ENCODE measurements around the gene CCT3.

GRCh38 chr1:156358641-156359040, 20.5 kb upstream of the CCT3 start:
- no peak for TF ChIP-seq CTCF (IDR thresholded peaks at IDR 0.05)
- TF ChIP-seq POLR2AphosphoS5 (IDR thresholded peaks at IDR 0.05; ENCODE audit: low read depth, low read length), result no peak
- TF ChIP-seq EZH2phosphoT487 (IDR thresholded peaks at IDR 0.05; ENCODE audit: borderline replicate concordance, low read depth), result no peak
- TF ChIP-seq TAF1 (IDR thresholded peaks at IDR 0.05; ENCODE audit: borderline replicate concordance, low read depth, low read length), result no peak
- no peak for TF ChIP-seq GABPA (IDR thresholded peaks at IDR 0.05; ENCODE audit: low read depth)
- no peak for TF ChIP-seq TCF12 (IDR thresholded peaks at IDR 0.05)
